Hematopoietic multipotent progenitor cell treated with erythropoietin and hydrocortisone succinate and interleukin-3 and kit ligand, for 8 days (in vitro differentiated cells): ENCODE results near the gene CPA3.

Experiments
- DNase-seq: peaks from one replicate; pipeline ENCODE4 v3.0.0-alpha.2; 2015

The CPA3 gene, protein sequence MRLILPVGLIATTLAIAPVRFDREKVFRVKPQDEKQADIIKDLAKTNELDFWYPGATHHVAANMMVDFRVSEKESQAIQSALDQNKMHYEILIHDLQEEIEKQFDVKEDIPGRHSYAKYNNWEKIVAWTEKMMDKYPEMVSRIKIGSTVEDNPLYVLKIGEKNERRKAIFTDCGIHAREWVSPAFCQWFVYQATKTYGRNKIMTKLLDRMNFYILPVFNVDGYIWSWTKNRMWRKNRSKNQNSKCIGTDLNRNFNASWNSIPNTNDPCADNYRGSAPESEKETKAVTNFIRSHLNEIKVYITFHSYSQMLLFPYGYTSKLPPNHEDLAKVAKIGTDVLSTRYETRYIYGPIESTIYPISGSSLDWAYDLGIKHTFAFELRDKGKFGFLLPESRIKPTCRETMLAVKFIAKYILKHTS

DNA sequence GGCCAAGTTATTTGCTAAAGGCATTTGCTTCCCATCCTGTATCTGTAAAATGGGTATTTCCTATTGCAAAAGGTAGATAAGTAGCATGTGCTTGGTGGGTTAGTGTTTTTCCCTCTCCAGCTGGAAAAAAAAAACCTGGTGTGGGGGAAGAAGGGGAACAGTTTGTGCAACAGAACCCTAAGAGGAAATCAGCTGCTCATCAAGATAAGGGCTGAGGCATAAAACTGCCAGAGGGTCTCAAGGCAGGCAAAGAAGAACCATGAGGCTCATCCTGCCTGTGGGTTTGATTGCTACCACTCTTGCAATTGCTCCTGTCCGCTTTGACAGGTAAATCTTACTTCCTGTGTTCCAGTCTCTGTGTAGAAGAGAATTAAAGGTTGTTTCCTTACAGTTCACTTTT, at the start of gene CPA3:
CPA3 (plus strand) TSS at position 248 of the 400 bp plus-strand sequence; CDS start at position 260, 12 bp downstream.
- peak; percentile 23 for DNase-seq

DNA sequence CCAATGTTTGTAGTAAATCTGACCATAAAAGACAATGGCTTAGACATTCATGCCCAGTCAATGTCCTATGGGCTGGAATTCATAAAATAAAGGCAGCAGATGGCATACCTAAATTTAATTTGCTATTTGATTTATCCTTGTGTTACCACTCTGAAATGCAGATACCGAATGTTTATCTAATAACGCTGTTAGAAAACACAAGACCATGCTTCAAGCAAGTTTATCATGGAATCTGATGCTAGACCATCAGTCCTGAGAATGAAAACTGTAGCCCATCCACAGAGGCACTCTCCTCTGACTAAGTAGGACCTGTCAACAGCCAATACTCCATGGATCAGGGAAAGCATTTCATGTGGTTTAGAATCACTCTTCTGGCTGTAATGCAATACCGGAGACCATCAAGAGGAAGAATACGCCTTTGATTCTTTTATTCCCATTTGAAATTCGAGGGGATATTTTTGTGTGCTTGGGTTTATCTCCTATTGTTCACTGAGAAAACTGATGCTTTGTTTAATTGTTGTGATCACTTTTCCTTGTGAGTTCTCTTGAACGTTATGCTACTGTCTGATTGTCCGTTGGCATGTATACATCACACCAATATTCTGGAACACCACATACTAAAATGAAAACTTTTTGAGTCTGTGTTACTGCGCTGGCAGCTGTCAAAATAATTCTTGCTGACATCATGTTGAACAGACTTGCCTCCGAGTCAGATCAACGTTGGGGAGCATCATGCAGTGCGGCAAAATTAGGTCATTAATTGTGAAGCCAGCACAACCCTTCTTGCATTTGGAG, 49.6 kb upstream of the CPA3 start:
- DNase-seq = no peak

DNA sequence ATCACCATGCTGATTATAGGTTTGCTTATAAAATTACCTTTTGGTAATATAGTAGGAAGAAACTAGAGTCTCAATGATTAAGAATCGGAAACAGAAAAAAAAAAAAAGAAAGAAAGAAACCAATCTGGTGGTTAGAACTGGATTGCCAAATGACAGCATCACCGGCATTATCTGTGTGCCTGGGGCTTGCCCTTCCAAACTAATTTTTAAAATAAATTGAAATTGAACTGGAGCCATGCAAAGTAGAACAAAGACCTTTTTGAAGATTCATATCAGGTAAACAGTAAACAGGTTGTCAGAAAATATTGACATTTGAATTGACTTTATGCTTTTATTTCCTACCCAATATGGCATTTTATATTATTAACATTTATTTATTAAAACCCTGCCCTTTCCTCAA, 48.7 kb upstream of the CPA3 start:
- DNase-seq = no peak

DNA sequence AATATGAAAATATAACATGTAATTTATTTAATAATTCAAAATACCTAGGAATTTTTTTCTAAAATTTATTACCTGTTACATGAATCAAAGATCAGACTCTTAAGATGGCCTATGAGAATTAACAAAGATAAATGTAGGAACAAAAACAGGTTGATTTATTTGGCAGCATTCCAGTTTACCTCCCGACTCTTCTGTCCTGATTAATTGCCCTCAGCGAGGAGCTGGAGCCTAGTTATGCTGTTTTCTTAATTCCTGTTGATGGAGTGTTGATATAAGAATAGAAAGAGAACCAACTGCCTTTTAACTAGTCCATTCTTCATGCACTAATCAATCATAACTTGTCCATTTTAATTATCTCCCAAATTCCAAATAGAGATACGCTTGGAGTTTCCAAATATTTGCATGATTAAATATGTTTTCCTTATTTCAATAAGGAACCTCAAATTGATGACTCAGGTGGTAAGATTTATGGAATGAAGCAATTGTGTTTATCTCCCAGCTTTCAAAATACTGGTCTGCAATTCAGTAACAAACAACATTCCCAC, 48.0 kb upstream of the CPA3 start:
- no peak for DNase-seq

DNA sequence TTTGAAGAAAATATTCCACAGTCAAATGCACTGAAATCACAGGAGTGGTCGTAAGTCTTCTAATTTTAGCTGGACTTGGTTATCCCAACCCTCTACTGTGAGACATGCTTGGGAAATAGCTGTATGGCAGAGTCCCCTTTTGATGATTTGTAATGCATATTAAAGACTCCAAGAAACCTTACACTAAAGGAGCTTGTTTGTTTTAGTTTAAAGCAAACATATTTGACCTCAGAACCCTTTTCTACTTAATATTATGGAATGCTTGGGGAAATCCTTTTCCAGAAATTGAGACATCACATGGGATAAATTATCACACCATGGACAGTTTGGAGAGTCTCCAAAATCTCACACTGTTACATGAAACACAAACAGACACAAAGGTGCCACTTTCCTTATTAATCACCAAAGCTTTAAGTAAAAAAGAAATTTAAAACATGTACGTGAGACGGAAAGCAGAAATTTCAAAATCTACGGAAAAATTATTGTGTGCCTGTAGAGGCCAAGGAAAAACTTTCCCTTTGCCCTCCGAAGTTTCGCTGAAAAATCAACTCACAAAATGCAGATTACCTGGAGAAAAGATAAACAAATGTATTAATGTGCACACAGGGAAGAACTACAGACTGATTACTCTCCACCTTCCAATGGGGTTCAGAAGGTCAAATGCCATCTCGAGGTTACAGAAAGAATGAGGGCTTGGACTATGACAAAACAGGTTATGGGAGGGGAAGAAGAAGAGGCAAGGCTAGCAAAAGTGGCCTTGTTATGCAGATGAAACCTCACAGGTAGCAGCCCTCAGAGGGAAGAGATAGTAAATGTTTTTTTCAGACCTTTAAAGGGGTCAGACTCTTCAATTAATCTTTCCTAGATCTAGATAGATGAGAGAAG, 44.5 kb upstream of the CPA3 start:
- DNase-seq = no peak

DNA sequence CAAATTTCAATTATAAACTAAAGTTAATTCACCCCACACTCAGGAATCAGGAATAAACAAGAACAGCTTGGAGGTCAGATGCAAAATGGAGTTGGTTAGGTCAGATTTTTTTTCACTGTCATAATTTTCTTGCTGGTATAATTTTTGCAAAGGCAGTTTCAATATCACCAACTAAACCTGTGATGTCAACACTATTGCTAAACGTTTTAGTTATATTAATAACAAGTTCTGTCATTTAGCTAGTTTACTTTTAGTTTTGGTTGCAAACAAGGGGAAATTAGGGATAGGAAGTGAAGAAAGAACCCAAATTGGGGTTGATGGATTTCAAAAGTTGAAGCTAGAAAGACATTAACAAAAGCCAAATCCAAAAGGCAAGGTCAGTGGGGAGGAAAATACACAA, 42.1 kb upstream of the CPA3 start:
- no peak for DNase-seq

DNA sequence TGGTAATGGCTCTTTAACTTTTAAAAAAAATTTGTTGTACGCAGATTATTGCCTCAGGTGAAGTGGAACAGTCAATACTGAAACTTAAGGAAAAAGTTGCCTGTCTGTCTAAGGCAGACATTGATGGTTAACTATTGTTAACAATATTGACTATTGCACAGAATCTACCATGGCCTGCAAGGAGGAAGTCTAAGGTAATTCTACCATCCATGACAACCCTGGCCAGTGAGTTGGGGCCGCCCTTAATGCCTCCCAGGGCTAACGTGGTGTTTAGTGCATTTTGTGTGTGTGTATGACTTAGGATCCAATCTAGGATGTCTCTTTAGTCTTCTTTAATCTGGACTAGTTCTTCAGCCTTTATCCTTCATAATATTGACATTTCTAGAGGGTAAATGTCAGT, 39.6 kb upstream of the CPA3 start:
- no peak for DNase-seq

DNA sequence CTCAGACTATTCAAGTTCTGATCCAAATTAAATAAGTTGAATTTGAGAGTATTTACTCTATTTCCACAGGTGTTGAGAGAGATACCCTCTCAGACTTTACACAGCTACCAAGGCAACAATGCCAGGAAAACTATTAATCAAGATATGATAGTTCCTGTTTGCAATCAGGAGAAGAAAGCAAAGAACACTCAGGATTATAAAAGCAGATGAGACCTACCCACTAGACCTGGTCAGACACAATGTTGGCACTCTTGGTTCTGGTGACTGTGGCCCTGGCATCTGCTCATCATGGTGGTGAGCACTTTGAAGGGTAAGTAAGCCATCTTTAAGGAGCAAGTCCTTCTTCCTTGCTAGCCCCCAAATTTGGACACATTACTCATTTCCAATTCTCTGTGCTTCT, 37.5 kb upstream of the CPA3 start, which contains the start of gene CPB1:
CPB1 (plus strand) TSS at position 227 of the 400 bp plus-strand sequence; CDS start at position 240, 13 bp downstream.
- no peak for DNase-seq

DNA sequence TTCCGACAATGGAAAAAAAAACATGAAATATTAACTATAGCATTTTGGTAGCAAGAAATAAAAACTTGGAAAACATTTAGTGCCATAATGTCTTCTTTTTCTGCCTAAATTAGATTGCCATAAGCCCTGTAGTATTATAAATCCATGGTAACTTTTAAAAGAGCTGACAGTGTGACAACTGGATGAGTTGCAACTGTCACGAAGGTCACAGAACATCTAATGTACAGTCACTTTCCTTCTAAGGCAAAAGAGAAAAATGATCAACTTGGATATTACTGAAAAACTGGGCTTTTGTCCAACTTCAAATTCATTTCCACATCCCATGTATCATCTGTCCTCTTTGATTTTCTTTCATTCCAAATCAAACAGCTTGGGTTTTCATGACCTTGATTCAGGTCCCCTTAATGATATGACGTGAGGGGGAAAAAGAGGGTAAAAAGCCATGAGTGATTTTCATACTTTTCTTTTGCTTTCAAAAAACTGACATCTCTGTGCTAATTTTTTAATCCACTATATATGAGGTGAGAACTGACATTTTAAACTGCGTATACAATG, 36.9 kb upstream of the CPA3 start:
- no peak for DNase-seq

DNA sequence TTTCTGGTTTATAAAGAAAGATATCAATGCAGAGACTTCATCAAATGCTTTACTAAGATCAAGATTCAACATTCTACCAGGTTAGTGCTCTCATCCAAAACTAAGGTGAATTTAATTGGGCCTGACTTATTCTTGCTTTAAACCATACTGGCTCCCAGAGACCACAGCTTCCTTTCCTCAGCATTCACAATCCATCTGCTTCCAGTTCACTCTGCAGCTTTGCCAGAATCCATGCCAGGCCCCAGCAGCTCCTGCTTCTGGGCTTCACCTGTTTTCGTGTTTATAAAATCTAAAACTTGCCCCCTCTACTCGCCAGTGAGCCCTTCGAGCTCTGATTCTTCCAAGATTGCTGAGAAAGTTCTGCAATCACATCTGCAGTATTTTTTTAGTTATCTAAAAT, 35.2 kb upstream of the CPA3 start:
- no peak for DNase-seq

DNA sequence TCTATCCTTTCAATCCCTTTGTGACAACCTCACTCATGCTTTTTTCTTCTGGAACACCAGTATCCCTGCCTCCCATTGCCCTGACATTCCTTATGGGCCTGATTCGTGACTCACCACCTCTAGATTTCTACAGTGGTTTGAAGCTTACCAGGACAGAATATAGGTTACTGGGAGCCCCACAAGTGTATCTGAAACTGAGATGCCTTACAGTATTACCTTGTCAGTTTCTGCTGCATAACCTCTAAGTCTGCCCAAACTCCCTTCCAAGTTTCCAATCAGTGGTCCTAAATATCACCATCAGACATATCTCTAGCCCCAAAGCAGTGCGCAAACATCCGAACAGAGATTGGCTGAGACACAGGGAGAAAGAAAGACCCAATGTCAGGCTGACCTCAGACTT, 31.9 kb upstream of the CPA3 start:
- no peak for DNase-seq

DNA sequence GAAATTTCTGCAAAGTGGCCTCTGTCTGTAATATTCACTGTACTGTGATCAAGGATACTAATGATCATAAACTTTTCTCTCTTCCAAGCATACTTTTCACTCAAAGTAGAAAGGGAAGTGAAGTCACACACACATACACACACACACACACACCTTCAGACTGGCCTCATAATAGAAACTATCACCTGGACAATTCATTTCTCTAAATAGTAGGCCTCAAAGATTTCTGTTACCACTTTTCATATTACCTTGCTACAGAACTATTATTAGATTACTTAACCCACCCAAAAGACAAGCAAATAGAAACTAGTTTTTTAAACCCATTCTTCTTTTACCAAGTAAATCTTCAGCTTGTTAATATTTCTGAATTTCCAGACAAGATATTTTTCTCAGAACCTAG, 25.3 kb upstream of the CPA3 start:
- DNase-seq = no peak

DNA sequence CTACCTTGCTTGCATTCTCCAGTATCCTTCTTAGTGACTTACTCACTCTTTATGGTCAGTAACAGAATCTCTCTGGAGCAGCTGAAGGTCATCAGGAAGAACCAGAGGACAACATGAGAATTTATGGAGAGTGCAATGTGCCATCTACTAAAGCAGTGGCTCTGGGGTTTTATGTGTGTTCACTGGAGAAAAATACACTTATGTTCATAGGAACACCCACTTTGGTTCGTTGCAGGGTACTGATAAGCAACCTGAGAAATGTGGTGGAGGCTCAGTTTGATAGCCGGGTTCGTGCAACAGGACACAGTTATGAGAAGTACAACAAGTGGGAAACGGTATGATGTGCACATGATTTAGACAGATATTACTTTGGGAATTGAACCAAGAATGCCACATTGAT, 24.6 kb upstream of the CPA3 start:
- peak; percentile 91 for DNase-seq

DNA sequence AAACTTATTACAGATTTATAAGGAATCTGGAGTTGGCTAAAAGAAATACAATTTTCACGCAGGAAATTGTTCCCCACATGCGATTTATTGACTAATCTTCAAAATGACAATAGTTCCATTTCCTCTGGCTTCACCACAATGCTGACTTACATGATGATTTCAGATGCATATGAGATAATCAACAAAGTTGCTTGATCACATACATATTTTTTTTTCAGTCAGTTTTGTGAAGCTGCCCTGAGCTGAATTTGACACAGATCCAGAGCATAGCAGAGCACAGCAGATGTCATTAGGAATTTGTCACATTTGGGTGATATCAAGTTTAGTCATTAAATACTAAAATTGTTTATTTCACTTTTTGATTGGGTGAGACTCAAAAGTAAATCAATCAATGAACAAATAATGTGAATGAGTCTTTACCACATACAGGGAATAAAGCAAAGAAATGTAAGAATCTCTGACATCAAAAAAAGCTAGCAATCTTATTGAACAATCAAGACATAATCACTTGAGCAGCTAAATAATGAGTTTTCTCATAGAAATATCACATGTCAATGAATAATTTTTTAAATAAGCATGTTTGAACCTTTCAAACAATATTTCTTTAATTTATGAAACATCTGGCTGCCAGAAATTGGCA, 19.2 kb upstream of the CPA3 start:
- no peak for DNase-seq

DNA sequence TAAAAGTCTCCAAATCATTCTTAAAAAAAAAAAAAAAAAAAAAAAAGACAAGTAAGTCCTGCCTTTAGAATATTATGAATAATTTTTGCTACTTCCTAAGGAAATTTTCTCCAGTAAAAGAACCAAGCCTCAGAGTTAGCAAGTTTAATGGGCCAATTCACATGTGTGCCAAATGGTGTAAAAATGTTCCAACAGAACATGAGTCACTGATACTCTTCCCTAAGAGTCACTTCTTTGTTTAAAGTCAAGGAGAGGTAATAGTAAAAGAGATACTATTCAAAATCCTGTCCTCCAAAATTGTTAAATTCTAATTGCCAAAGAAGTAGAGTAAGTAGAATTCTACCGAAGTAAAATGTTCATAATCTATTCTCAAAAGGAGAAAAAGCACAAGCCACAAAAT, 17.7 kb upstream of the CPA3 start:
- no peak for DNase-seq

DNA sequence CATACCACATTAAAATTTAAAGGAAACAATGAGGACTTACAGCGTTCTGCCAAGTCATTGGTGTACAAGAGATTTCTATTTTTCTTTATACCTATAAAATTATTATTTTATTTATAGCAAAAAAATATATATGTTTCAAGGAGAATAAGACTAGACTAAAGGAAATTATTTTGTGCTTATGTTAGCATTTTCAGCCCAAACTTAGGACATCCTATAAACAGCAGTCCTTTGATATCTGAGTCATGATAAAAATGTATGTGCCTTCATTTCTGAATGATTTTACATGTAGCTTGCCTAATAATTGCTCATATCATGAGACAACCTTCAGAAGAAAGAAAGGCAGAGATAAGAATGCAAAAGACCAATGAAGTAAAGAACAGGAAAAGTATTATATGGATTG, 16.7 kb upstream of the CPA3 start:
- DNase-seq = no peak

DNA sequence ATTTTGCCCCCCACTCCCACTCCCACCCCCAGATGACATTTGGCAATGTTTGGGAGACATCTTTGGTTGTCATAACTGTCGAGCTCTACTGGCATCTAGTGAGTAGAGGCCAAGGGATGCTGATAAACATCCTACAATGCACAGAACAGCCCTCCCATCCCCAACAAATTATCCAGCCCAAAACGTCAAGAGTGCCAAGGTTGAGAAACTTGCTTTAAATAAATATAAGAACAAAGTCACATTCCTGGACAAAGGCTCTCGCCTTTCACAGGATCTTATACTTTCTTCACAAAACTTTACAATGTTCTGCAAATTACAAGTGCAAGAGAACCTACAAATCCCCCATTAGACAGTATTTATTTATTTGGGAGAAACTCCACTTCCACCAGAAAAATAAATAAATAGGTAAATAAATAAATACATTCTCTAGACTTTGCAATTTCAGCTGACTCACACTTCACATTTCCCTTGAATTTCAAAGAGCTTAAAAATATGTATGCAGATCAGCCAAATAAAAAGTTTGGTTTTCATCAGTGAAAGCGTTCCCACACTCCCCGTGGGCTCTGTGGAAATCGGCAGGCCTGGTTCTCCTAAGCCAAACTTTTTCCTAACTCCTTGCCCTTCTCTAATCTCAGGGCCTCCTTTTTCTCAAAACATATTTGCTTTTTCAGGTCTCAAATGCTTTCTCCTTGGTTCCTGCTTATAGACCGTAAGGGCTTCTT, 12.7 kb upstream of the CPA3 start:
- no peak for DNase-seq

DNA sequence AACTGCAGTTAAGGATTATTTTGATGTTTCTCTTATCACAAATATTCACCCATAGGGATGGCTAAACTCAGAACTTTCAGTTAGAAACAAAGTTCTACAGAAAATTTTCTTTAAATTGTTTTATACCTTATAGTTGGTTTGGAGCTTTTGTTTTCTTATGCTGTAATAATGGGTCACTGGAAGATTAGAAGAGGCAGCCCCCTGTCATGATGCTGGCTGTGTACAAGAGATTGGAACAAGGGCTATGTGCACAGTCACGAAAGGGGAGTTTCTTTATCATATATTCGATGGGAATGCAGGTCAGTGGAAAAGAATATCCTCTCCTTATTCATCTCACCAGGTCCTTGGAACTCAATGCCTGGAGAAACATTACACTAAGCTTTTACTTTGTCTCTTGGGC, 12.0 kb upstream of the CPA3 start:
- DNase-seq = no peak

DNA sequence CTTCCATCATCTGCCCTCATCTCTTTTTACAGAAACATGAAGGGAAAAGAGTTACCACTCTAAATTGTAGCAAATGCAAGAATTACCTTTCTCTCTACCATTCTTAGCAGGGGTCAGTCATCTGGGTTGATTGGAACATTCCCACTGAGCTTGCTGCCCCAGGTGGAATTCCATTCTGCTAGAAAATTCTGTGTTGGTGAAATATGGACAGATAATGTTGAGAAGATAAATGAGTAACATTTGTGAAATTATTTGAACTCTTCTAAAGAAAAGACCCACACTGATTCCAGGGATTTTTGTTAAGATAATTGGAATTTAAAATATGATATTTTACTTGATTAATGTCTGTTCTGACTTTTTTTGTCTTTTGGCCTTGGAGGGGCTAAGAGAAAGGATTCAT, 11.0 kb upstream of the CPA3 start:
- DNase-seq = no peak

DNA sequence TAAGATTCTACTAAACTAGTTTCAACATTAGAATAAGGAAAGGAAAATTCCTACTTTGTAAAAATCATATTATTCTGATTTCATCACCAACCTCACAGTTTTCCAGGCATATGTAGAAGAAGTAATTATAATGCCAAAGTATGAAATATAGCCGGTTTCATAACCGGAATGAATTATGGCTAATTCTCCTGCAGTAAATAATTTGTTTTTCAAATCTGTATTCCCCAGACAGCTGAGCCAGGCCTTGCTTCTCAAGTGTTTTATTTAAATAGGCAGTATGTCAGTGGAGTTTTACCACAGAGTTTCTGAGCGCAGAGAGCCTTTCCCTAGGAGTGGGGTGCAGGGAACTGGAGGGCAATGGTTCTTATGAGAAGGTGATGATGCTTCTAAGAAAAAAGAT, 8.7 kb upstream of the CPA3 start:
- no peak for DNase-seq

DNA sequence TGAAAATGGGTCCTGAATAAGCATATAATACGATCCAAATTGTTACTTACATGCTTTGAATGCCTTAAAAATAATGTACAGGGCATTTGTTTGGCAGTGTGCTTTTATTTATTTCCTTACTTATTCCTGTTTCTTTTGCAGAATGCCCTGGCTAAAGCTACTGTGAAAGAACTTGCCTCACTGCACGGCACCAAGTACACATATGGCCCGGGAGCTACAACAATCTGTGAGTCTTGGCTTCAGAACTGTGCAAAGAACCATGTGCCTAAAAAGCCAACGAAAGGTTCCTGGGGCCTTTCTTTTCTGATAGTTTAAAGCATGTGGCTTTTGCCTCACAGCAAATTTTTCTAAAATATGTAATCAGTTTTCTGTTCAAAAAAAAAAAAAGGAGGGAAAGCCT, 7.8 kb upstream of the CPA3 start:
- DNase-seq = no peak
